Tibial nerve (tissue), 3 donors: Measurements from ENCODE around the gene GPR27.

Experiments
- CTCF ChIP-seq, 5 experiments: fragments of 200-600 bp in 3 of 5; fragments of 450-650 bp in 2 of 5; sonication (generic) in 3 of 5; IDR thresholded peaks; one replicate each; pipeline ENCODE4 v1.5.1; 2016 to 2019; ENCODE audit warnings: antibody characterized with exemption in 5 of 5, mild to moderate bottlenecking in 3 of 5, moderate library complexity in 2 of 5
- POLR2A ChIP-seq, 2 donors: fragments of 450-650 bp; IDR thresholded peaks; one replicate each; pipeline ENCODE4 v1.6.1; 2017; ENCODE audit warnings: antibody characterized with exemption in 2 of 2, mild to moderate bottlenecking in 2 of 2, moderate library complexity in 2 of 2

GRCh38 chr3:71721651-71722157 lies 32.0 kb upstream of the GPR27 start:
- TF ChIP-seq CTCF (IDR thresholded peaks at IDR 0.05) (no peak), POLR2A (IDR thresholded peaks at IDR 0.05) (no peak)
